Peyer's patch (tissue), 4 donors: ENCODE results near the gene PCDHA1.

Experiments used
- CTCF ChIP-seq, 6 experiments: fragments of 450-650 bp in 4 of 6; fragments of 200-600 bp in 2 of 6; sonication (generic) in 1 of 6; IDR thresholded peaks; one replicate each; pipeline ENCODE4 v1.5.1; 2017 to 2019; ENCODE audit warnings: antibody characterized with exemption in 6 of 6, mild to moderate bottlenecking in 3 of 6, moderate library complexity in 1 of 6
- POLR2A ChIP-seq, 2 donors: fragments of 450-650 bp; IDR thresholded peaks; one replicate each; pipeline ENCODE4 v1.5.1; 2017; ENCODE audit warnings: antibody characterized with exemption in 2 of 2, mild to moderate bottlenecking in 2 of 2, moderate library complexity in 2 of 2

GRCh38 chr5:140965905-140966292 lies 180.0 kb downstream of the PCDHA1 start:
- TF ChIP-seq CTCF (IDR thresholded peaks at IDR 0.05) = no peak
- TF ChIP-seq POLR2A (IDR thresholded peaks at IDR 0.05) = no peak
